Heart right ventricle (tissue), 16 donors: Measurements from ENCODE around the gene SIL1. TPM values are rescaled to one million over a fixed set of nuclear protein-coding genes. Genes with fewer than 3 reads are reported as not detected.
"Not testable (repeated sequence)": the region's sequence is repeated elsewhere in the genome, so short reads cannot be mapped to it uniquely, and the experiment has no call there.

ENCODE experiments used
- ATAC-seq, 8 donors: fragments of 200-7000 bp; cut with Tn5 transposase; one replicate each; pipeline ENCODE4 v1.9.1; 2020; ENCODE audit warnings: mild to moderate bottlenecking in 8 of 8, moderate library complexity in 8 of 8, moderate number of reproducible peaks in 1 of 8
- DNase-seq, 2 donors: peaks; one replicate each; pipeline ENCODE4 v3.0.0-alpha.2; 2020
- H3K27ac ChIP-seq, 10 donors: fragments of 200-600 bp; sonication (generic) in 2 of 10; one replicate each; pipeline versions ENCODE4 v1.5.0 to v1.8.0; 2020 to 2022; ENCODE audit warnings: mild to moderate bottlenecking in 3 of 10
- H3K27me3 ChIP-seq, 7 donors: fragments of 200-600 bp; one replicate each; pipeline ENCODE4 v1.8.0; 2021 to 2022; ENCODE audit warnings: mild to moderate bottlenecking in 2 of 7
- H3K36me3 ChIP-seq, 9 donors: fragments of 200-600 bp; sonication (generic) in 1 of 9; one replicate each; pipeline versions ENCODE4 v1.5.0 to v1.8.0; 2020 to 2022; ENCODE audit warnings: mild to moderate bottlenecking in 2 of 9
- H3K4me1 ChIP-seq, 9 donors: fragments of 200-600 bp; sonication (generic) in 1 of 9; one replicate each; pipeline versions ENCODE4 v1.5.0 to v1.8.0; 2020 to 2022; ENCODE audit warnings: mild to moderate bottlenecking in 4 of 9
- H3K4me3 ChIP-seq, 10 donors: fragments of 200-600 bp; sonication (generic) in 2 of 10; one replicate each; pipeline versions ENCODE4 v1.5.0 to v1.8.0; 2020 to 2022; ENCODE audit warnings: mild to moderate bottlenecking in 7 of 10, moderate library complexity in 2 of 10
- H3K9me3 ChIP-seq, 11 donors: fragments of 200-600 bp in 10 of 11; sonication (generic) in 2 of 11; one replicate each; pipeline versions ENCODE4 v1.5.0 to v1.8.0; 2013 to 2022; ENCODE audit warnings: mild to moderate bottlenecking in 2 of 11, control low read depth in 1 of 11, moderate library complexity in 1 of 11
- CTCF ChIP-seq, 9 donors: fragments of 200-600 bp; sonication (generic) in 2 of 9; IDR thresholded peaks; one replicate each; pipeline versions ENCODE4 v1.5.0 to v1.8.0; 2021 to 2022; ENCODE audit warnings: antibody characterized with exemption in 9 of 9, mild to moderate bottlenecking in 5 of 9, moderate library complexity in 1 of 9
- WGBS, 2 donors: extraction: QIAGEN DNeasy Blood & Tissue Kit; methylation state at CpG; one replicate each; pipeline ENCODE4 v1.1.7; 2013; ENCODE audit warnings: inconsistent platforms in 1 of 2; 5-methylcytosine and 5-hydroxymethylcytosine counted together
- intact Hi-C, 10 donors: fragments of 100-400 bp; cut with DNase I; formaldehyde crosslinking; loops; one replicate each; pipeline versions ENCODE4 v1.11.1 to v1.14.2; 2022
- polyA plus RNA-seq, 2 donors: library from polyadenylated mRNA; stranded (reverse); fragments of 200-250 nt; gene quantifications; one replicate each; pipeline ENCODE4 v1.2.3, GENCODE V29; 2013
- total RNA-seq, 10 donors: library from RNA; stranded (reverse); fragmentation: NEBNext Ultra II Directional in 3 of 10; extraction: Animal tissue kit (Norgen Biotek cat#: 25700) in 3 of 10; gene quantifications; one replicate each; pipeline versions ENCODE4 v1.2.1 to v1.2.4, GENCODE V29; 2021 to 2023
- donor health status: Arrhythmogenic right ventricular cardiomyopathy.
- donor health status: ischemic (EF 13 %, LVEDD 7.1; RV severe dilation, severe dysfunction).
- donor health status: healthy with polysubstance abuse.
- donor health status: DM: no; HTN: yes; CAD: no.
- donor health status: DM: no; HTN: no; CAD: no.
- donor health status: ischemic (EF 25% LVEDD 6.9; RV normal size, moderate dysfunction).
- donor health status: ischemic (EF 25% LVEDD 5.7; RV mildly dilated, moderate dysfunction).
- donor health status: healthy.
- donor health status: DM: yes; HTN: yes; CAD: no.
- donor health status: Ischemic cardiomyopathy.
- donor health status: ischemic (EF 35%, LVEDD 5.7; RV mildly dilated, moderate dysfunction).
- donor health status: nonischemic (EF 11% LVEDD 7.7; RV severe dilation, severe dysfunction).
- donor health status: DM: yes; HTN: yes; CAD: no.
- donor health status: PGD.
- donor health status: ischemic (EF 29% LVEDD 5.4; RV normal size, mild dysfunction).
- donor health status: nonischemic (EF 23%, LVEDD 6.1; RV moderate dilation, normal function).

SIL1 gene
- total and polyA plus RNA-seq, 12 donors = 26.7 to 94.7 (median 44.3) TPM

GRCh38 chr5:139178935-139179334 is 19.2 kb downstream of the SIL1 start:
- Histone ChIP-seq H3K27me3 (no peaks in the 10 kb centered on the region), H3K27ac (peak overlapping the region; percentile 35 to 83 (median 72)), H3K4me1 (peaks cover 5 to 63% (median 49%) of the 10 kb centered on the region in 9 donors), H3K9me3 (no peaks in the 10 kb centered on the region), H3K4me3 (no peak overlapping the region), H3K36me3 (no peaks in the 10 kb centered on the region)
- no peak for TF ChIP-seq CTCF (IDR thresholded peaks at IDR 0.05)
- DNase-seq (peak in 1 of 2 donors; percentile 55), ATAC-seq (peak in 5 of 8 donors; percentile 18 to 59 (median 45))
- intact Hi-C loops = loop anchor here in 3 of 10 donors (2.0 to 5.0 kb wide), 2 partner anchors 28 to 37 kb away; no protein-coding TSS in a partner anchor
- WGBS, 2 donors = 25 to 33% methylated on average over 1 of the region's 1 CpG

GRCh38 chr5:139178589-139178917 is 19.6 kb downstream of the SIL1 start:
- Histone ChIP-seq H3K9me3 (no peaks in the 10 kb centered on the region), H3K36me3 (no peaks in the 10 kb centered on the region), H3K27ac (peak overlapping the region; percentile 35 to 83 (median 72)), H3K27me3 (no peaks in the 10 kb centered on the region), H3K4me1 (peaks cover 5 to 63% (median 49%) of the 10 kb centered on the region in 9 donors), H3K4me3 (no peak overlapping the region)
- ATAC-seq (no peak), DNase-seq (no peak)
- WGBS, 2 donors = 27 to 29% methylated on average over 3 of the region's 3 CpGs
- intact Hi-C loops = loop anchor here in 3 of 10 donors (2.0 to 5.0 kb wide), 2 partner anchors 28 to 36 kb away; no protein-coding TSS in a partner anchor
- TF ChIP-seq CTCF (IDR thresholded peaks at IDR 0.05) = no peak

GRCh38 chr5:139177809-139178588 is 20.2 kb downstream of the SIL1 start:
- Histone ChIP-seq H3K36me3 (no peaks in the 10 kb centered on the region), H3K4me1 (peaks cover 5 to 59% (median 47%) of the 10 kb centered on the region in 9 donors), H3K9me3 (peaks cover 0 to 4% (median 0%) of the 10 kb centered on the region in 11 donors), H3K27ac (peak overlapping the region; percentile 35 to 83 (median 72)), H3K4me3 (no peak overlapping the region), H3K27me3 (no peaks in the 10 kb centered on the region)
- intact Hi-C loops = loop anchor here in 3 of 10 donors (1.0 to 5.0 kb wide), 3 partner anchors 27 to 48 kb away; no protein-coding TSS in a partner anchor
- WGBS, 2 donors = 44 to 56% methylated on average over 1 of the region's 1 CpG
- peak; percentile 56 to 73 for DNase-seq
- ATAC-seq = peak; percentile 84 to 97 (median 94)
- TF ChIP-seq CTCF (IDR thresholded peaks at IDR 0.05) = no peak

GRCh38 chr5:139177281-139177680 is 20.9 kb downstream of the SIL1 start:
- intact Hi-C loops = loop anchor here in 3 of 10 donors (1.0 to 5.0 kb wide), 2 partner anchors 35 to 47 kb away; no protein-coding TSS in a partner anchor
- H3K4me3 ChIP-seq, H3K9me3 ChIP-seq, H3K27me3 ChIP-seq, DNase-seq, ATAC-seq, H3K36me3 ChIP-seq: not testable (repeated sequence)
- peaks cover 5 to 52% (median 40%) of the 10 kb centered on the region in 9 donors for H3K4me1 ChIP-seq
- WGBS, 2 donors = 89 to 91% methylated on average over 9 of the region's 9 CpGs
- H3K27ac ChIP-seq = peak overlapping the region in 9 of 10 donors; percentile 35 to 83 (median 74)

- intact Hi-C loops, H3K4me3 ChIP-seq, H3K27ac ChIP-seq, DNase-seq, H3K27me3 ChIP-seq, ATAC-seq, H3K36me3 ChIP-seq: not testable (repeated sequence)
- peaks cover 0 to 25% (median 22%) of the 10 kb centered on the region in 9 donors for H3K4me1 ChIP-seq
- H3K9me3 ChIP-seq = peaks cover 0 to 19% (median 8%) of the 10 kb centered on the region in 11 donors
- WGBS, 2 donors = 98 to 100% methylated on average over 1 of the region's 1 CpG
Measured at GRCh38 chr5:139174382-139174781, 23.8 kb downstream of the SIL1 start.
